CD1c-positive myeloid dendritic cell (primary cell): ENCODE measurements around the gene NPTX2.
"Not testable (repeated sequence)": the region's sequence is repeated elsewhere in the genome, so short reads cannot be mapped to it uniquely, and the experiment has no call there.

Experiments used
- DNase-seq: peaks from one replicate; pipeline ENCODE4 v3.0.0-alpha.2; 2016; ENCODE audit errors: extremely low spot score

Gene NPTX2

GRCh38 chr7:98617051-98617959, at the start of gene NPTX2:
TSS of gene NPTX2 (plus strand) at chr7:98617285. CDS start at chr7:98617462, 177 bp downstream.
- no peak for DNase-seq

- no peak for DNase-seq
Observed at GRCh38 chr7:98567991-98568390, 49.1 kb upstream of the NPTX2 start.

- DNase-seq = no peak
Observed at GRCh38 chr7:98568891-98569290, 48.2 kb upstream of the NPTX2 start.

- no peak for DNase-seq
Observed at GRCh38 chr7:98569691-98570337, 47.3 kb upstream of the NPTX2 start.

- no peak for DNase-seq
Observed at GRCh38 chr7:98571006-98571405, 46.1 kb upstream of the NPTX2 start.

- DNase-seq = no peak
Observed at GRCh38 chr7:98571986-98572385, 45.1 kb upstream of the NPTX2 start.

GRCh38 chr7:98572716-98573115, 44.4 kb upstream of the NPTX2 start:
- DNase-seq = not testable (repeated sequence)

GRCh38 chr7:98573816-98574215, 43.3 kb upstream of the NPTX2 start:
- no peak for DNase-seq

GRCh38 chr7:98575878-98576277, 41.2 kb upstream of the NPTX2 start:
- DNase-seq = no peak

GRCh38 chr7:98584830-98585229, 32.3 kb upstream of the NPTX2 start:
- DNase-seq = no peak

- DNase-seq = no peak
Observed at GRCh38 chr7:98591926-98592325, 25.2 kb upstream of the NPTX2 start.

GRCh38 chr7:98594348-98594747, 22.7 kb upstream of the NPTX2 start:
- no peak for DNase-seq

- DNase-seq = no peak
Observed at GRCh38 chr7:98594787-98595186, 22.3 kb upstream of the NPTX2 start.

- no peak for DNase-seq
Observed at GRCh38 chr7:98598846-98599615, 18.1 kb upstream of the NPTX2 start.

- DNase-seq = no peak
Observed at GRCh38 chr7:98599886-98600285, 17.2 kb upstream of the NPTX2 start.

- no peak for DNase-seq
Observed at GRCh38 chr7:98602755-98603398, 14.2 kb upstream of the NPTX2 start.

- DNase-seq = no peak
Observed at GRCh38 chr7:98603399-98603788, 13.7 kb upstream of the NPTX2 start.

GRCh38 chr7:98613601-98614425, 3.3 kb upstream of the NPTX2 start:
- DNase-seq = peak; percentile 4

- no peak for DNase-seq
Observed at GRCh38 chr7:98616381-98617050, 569 bp upstream of the NPTX2 start.

- DNase-seq = no peak
Observed at GRCh38 chr7:98617960-98618418, 904 bp downstream of the NPTX2 start.
